HEK293 (cell line): ENCODE results near the gene RTN4IP1.

Experiments
- HOXA7 ChIP-seq: sonication (generic); formaldehyde crosslinking; IDR thresholded peaks from 2 replicates; pipeline ENCODE4 v1.8.1; 2022; ENCODE audit warnings: missing genetic modification reagents, borderline replicate concordance
- SALL2 ChIP-seq: fragments of 450-650 bp; formaldehyde crosslinking; IDR thresholded peaks from 2 replicates; pipeline ENCODE4 v1.5.0; 2017; ENCODE audit warnings: missing biosample characterization, mild to moderate bottlenecking, missing genetic modification characterization, borderline replicate concordance
- SCRT2 ChIP-seq: fragments of 450-650 bp; formaldehyde crosslinking; IDR thresholded peaks from 2 replicates; pipeline ENCODE4 v1.5.1; 2016; ENCODE audit warnings: missing biosample characterization, missing genetic modification characterization
- TF ChIP-seq, protein P1 (sequence below): fragments of 450-650 bp; formaldehyde crosslinking; IDR thresholded peaks from 2 replicates; pipeline ENCODE4 v1.5.1; 2016; ENCODE audit warnings: missing biosample characterization, missing genetic modification characterization
- TF ChIP-seq, protein P2 (sequence below): fragments of 450-650 bp; formaldehyde crosslinking; IDR thresholded peaks from 2 replicates; pipeline ENCODE4 v1.5.1; 2016; ENCODE audit warnings: missing biosample characterization, missing genetic modification characterization, low read depth
- TF ChIP-seq, protein P3 (sequence below): fragments of 450-650 bp; formaldehyde crosslinking; IDR thresholded peaks from 2 replicates; pipeline ENCODE4 v1.5.1; 2017; ENCODE audit warnings: missing biosample characterization, missing genetic modification characterization
- TF ChIP-seq, protein P4 (sequence below): sonication (generic); formaldehyde crosslinking; IDR thresholded peaks from 2 replicates; pipeline ENCODE4 v1.8.1; 2022; ENCODE audit warnings: mild to moderate bottlenecking, moderate library complexity, missing genetic modification reagents
- TF ChIP-seq, protein P5 (sequence below): fragments of 450-650 bp; formaldehyde crosslinking; IDR thresholded peaks from 2 replicates; pipeline ENCODE4 v1.5.1; 2016; ENCODE audit warnings: missing biosample characterization, missing genetic modification characterization

DNA sequence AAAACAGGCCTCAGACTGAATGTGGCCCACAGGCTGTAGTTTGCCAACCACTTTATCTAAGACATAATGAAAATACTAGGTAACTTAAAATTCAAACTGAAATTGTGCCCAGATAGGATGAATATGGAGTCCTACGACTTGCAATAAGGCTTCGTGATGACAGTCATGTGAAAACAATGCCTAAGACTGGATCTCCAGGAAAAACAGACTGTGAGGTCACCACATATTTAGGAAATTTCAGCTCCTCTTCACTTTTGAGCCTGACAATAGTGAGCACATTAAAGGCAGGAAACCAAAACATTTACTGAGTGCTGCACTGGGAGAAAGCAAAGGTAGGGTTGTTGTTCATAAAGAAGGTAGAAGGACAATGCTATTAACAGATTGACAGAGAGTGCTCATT lies 50.0 kb downstream of the RTN4IP1 start:
- TF ChIP-seq, protein P1, sequence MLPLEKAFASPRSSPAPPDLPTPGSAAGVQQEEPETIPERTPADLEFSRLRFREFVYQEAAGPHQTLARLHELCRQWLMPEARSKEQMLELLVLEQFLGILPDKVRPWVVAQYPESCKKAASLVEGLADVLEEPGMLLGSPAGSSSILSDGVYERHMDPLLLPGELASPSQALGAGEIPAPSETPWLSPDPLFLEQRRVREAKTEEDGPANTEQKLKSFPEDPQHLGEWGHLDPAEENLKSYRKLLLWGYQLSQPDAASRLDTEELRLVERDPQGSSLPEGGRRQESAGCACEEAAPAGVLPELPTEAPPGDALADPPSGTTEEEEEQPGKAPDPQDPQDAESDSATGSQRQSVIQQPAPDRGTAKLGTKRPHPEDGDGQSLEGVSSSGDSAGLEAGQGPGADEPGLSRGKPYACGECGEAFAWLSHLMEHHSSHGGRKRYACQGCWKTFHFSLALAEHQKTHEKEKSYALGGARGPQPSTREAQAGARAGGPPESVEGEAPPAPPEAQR (tag by site-specific recombination) = no peak
- TF ChIP-seq, protein P2, sequence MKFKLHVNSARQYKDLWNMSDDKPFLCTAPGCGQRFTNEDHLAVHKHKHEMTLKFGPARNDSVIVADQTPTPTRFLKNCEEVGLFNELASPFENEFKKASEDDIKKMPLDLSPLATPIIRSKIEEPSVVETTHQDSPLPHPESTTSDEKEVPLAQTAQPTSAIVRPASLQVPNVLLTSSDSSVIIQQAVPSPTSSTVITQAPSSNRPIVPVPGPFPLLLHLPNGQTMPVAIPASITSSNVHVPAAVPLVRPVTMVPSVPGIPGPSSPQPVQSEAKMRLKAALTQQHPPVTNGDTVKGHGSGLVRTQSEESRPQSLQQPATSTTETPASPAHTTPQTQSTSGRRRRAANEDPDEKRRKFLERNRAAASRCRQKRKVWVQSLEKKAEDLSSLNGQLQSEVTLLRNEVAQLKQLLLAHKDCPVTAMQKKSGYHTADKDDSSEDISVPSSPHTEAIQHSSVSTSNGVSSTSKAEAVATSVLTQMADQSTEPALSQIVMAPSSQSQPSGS (tag by site-specific recombination) = no peak
- TF ChIP-seq SCRT2 (tag by site-specific recombination) (no peak), HOXA7 (no peak), SALL2 (tag by site-specific recombination) (no peak)
- TF ChIP-seq, protein P3, sequence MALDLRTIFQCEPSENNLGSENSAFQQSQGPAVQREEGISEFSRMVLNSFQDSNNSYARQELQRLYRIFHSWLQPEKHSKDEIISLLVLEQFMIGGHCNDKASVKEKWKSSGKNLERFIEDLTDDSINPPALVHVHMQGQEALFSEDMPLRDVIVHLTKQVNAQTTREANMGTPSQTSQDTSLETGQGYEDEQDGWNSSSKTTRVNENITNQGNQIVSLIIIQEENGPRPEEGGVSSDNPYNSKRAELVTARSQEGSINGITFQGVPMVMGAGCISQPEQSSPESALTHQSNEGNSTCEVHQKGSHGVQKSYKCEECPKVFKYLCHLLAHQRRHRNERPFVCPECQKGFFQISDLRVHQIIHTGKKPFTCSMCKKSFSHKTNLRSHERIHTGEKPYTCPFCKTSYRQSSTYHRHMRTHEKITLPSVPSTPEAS (tag by site-specific recombination) = no peak
- TF ChIP-seq, protein P4, sequence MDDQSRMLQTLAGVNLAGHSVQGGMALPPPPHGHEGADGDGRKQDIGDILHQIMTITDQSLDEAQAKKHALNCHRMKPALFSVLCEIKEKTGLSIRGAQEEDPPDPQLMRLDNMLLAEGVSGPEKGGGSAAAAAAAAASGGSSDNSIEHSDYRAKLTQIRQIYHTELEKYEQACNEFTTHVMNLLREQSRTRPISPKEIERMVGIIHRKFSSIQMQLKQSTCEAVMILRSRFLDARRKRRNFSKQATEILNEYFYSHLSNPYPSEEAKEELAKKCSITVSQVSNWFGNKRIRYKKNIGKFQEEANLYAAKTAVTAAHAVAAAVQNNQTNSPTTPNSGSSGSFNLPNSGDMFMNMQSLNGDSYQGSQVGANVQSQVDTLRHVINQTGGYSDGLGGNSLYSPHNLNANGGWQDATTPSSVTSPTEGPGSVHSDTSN (CRISPR knock-in tag) = no peak
- TF ChIP-seq, protein P5, sequence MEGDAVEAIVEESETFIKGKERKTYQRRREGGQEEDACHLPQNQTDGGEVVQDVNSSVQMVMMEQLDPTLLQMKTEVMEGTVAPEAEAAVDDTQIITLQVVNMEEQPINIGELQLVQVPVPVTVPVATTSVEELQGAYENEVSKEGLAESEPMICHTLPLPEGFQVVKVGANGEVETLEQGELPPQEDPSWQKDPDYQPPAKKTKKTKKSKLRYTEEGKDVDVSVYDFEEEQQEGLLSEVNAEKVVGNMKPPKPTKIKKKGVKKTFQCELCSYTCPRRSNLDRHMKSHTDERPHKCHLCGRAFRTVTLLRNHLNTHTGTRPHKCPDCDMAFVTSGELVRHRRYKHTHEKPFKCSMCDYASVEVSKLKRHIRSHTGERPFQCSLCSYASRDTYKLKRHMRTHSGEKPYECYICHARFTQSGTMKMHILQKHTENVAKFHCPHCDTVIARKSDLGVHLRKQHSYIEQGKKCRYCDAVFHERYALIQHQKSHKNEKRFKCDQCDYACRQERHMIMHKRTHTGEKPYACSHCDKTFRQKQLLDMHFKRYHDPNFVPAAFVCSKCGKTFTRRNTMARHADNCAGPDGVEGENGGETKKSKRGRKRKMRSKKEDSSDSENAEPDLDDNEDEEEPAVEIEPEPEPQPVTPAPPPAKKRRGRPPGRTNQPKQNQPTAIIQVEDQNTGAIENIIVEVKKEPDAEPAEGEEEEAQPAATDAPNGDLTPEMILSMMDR (tag by site-specific recombination) = no peak
